Kidney capillary endothelial cell (primary cell): ENCODE data around the gene DNAI1.
"Not testable (repeated sequence)": the region's sequence is repeated elsewhere in the genome, so short reads cannot be mapped to it uniquely, and the experiment has no call there.

ENCODE experiments used
- DNase-seq: peaks from one replicate; pipeline ENCODE4 v3.0.0-alpha.2; 2018; ENCODE audit warnings: low spot score

Gene DNAI1

GRCh38 chr9:34451135-34451534, 7.5 kb upstream of the DNAI1 start:
- no peak for DNase-seq

GRCh38 chr9:34451545-34451944, 7.1 kb upstream of the DNAI1 start:
- DNase-seq, result no peak

DNA sequence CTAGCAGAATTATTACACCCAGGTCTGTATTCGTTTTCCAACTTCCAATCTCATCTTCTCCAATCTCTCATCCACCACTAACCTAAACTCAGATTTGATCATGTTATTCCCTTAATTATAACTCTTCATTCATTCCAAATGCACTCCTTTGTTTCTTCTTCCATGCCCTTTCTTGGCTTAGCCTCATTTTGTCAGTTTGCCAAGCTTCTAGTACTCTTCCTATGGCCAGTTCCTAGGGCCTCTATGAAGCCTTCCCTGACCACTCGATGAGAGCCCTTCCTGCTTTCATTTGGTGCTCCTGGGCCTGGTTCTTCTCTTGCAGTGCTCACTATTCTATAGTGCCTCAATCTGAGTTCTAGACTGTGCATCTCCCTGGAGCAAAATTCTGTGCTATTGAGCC, 6.0 kb upstream of the DNAI1 start:
- no peak for DNase-seq

DNA sequence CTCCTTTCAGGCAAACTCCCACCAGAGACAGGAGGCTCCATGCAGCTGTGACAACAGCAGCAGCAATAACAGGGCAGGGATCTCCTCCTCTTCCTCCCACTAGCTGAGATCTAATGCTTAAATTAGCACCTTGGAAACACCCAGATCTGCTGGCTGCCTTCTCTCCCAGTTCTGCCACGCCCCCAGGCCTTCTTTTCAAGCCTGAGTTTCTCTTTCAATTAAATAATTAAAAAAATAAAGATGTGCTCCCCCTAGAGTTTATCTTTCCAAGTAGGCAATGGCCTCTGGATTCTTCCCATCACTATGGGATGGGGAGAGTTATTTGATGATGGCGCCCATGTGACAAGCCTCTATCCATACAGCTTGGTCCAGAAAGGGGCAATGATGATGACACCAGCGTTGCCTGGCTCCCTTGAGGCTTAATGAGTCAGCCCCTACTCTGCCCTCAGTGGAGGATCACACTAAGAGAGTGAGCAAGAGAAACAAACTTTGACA, 4.0 kb upstream of the DNAI1 start:
- peak; percentile 53 for DNase-seq

- DNase-seq, result no peak
These were observed 2.5 kb upstream of the DNAI1 start for GRCh38 chr9:34456151-34456550.

DNA sequence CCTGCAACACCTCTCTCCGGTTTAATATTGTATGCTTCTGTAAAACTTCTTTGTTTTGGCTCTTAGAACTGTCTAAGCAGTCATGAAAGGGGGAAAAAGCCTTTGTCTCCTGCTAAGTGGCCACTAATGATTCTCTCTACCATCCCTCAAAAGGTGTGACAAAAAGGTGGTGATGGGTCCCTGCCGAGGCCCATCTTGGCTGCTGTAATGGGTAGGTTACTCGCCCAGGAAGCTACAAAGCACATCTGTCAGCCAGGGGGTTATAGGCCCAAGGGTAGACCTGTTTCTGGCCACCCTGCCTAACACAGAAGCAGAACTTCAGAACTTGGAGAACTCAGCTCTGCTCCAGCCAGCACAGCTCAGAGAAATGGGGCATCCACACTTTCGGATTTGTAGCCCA, 1.9 kb upstream of the DNAI1 start:
- no peak for DNase-seq

DNA sequence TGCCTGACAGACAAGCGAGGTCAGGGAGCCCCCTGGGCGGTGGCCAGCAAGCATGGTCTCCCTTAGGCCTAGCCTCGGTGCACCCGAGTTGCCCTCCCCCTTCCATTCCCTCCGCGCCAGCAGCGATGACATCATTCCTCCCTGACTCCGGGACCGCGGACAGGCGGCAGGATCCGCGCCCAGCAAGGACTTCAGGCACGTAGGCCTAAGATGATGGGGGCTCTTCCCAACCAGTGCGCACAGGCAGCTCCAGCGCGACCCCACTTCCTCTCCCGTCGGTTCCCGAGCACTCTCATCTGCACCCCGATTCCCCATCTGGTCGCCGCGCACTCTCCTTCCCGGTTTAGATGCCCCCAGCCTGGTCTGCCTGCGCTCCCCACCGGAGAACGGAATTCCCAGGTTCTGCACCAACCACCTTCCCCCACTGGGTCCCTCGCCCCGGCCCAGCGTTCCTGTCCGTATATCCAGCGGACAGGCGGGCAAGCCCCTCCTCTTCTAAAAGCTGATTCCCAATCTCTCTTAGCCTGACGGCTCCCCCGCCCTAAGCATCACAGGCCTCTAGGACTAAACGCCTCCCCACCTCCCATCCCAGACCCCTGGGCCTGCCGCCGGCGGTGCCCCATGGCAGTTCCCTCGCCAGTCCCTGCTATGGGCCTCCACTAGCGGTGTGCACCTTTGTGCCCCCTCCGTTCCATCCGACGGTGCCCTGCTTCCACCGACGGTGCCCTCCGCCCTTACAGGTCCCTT, 1.2 kb upstream of the DNAI1 start:
- peak; percentile 58 for DNase-seq

- no peak for DNase-seq
These were observed 345 bp downstream of the DNAI1 start for GRCh38 chr9:34458959-34459340.

DNA sequence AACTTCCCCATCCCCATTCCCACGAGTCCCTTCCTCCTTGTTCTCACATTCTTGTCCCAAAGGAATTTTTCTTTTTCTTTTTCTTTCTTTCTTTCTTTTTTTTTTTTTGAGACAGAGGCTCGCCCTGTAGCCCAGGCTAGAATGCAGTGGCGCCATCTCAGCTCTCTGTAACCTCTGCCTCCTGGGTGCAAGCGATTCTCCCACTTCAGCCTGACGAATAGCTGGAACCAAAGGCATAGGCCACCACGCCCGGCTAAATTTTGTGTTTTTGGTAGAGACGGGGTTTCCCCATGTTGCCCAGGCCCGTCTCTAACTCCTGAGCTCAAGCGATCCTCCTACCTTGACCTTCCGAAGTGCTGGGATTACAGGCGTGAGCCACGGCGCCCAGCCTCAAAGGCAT, 751 bp downstream of the DNAI1 start:
- DNase-seq, result no peak

DNA sequence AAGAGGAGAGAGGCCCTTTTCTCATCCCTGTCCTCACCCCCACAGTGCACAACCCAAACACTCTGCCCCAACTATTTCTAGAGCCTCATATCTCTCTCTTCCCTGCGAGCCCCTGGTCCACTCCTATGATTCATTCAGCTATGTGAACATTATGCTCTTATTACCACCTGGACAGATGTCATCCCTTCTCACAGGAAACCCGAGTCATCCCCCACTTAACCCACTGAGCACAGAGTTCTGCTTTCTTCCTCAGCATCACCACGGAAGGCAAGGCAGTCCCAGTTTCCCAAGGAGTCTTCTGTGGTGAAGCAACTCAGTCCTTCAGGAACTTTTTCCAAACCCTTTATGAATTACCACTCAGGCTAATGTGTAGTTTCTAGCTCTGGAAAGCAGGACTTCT, 1.3 kb downstream of the DNAI1 start:
- DNase-seq, result peak; percentile 39

- no peak for DNase-seq
These were observed 4.7 kb downstream of the DNAI1 start for GRCh38 chr9:34463098-34463900.

DNA sequence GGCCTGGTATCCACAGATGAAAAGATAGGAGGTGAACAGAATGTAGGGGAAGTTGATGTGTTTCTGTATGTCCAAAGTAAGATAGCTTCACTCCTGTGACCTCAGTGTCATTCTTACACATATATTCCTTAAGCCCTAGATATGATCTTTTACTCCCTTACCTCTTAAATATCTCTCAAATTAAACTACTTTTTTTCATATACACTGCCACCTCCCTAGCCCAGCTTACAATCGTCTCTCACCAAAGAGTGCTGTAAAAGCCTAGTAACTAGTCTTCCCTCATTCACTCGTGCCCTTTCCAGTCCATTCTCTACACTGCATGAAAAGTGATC, 5.3 kb downstream of the DNAI1 start:
- no peak for DNase-seq

- no peak for DNase-seq
These were observed 6.0 kb downstream of the DNAI1 start for GRCh38 chr9:34464571-34464970.

- no peak for DNase-seq
These were observed 6.9 kb downstream of the DNAI1 start for GRCh38 chr9:34465468-34465867.

- DNase-seq, result no peak
These were observed 16.5 kb downstream of the DNAI1 start for GRCh38 chr9:34475097-34475496.

DNA sequence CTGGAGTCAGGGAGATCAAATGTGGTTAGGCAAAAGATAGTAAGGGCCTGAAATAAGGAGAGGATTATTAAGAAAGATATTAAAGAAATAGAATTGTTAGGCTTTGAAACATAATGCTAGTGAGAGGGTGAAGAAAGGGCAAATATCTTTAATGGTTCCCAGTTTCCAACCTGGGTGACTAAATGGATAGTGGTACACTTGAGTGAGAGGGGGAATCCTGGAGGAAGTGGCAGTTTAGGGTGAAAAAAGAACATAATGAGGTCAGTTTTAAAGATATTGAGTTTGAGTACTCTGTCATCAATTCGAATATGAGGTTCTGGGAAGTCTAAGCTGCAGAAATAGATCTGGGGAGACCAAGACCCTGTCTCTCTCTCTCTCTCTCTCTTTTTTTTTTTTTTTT, 18.9 kb downstream of the DNAI1 start:
- no peak for DNase-seq

GRCh38 chr9:34479431-34479866, 20.8 kb downstream of the DNAI1 start:
- DNase-seq, result no peak

GRCh38 chr9:34481620-34482019, 23.0 kb downstream of the DNAI1 start:
- DNase-seq, result not testable (repeated sequence)

- DNase-seq, result not testable (repeated sequence)
These were observed 24.1 kb downstream of the DNAI1 start for GRCh38 chr9:34482746-34483145.

GRCh38 chr9:34484678-34485077, 26.1 kb downstream of the DNAI1 start:
- DNase-seq, result no peak

DNA sequence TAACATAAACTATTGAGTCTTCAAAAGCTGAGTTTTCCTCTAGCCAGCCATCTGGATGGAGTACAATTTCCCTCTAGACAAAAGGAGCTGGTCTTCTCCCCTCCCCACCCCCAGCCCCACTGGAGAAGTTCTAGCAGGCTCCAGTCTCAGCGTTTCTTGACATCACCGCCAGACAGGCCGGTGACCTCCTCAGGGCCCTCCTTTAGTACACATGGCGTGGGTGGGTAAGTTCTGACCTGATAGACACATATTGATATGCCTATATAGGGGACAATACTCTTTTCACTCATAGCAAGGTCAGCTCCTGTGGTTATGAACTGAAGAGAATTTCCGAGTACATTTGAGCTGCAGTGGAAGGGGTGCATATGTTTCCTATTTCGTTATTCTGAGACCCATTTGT, 27.2 kb downstream of the DNAI1 start:
- no peak for DNase-seq

- DNase-seq, result no peak
These were observed 28.0 kb downstream of the DNAI1 start for GRCh38 chr9:34486572-34486971.

GRCh38 chr9:34490360-34490759, 31.8 kb downstream of the DNAI1 start:
- DNase-seq, result no peak

- no peak for DNase-seq
These were observed 32.2 kb downstream of the DNAI1 start for GRCh38 chr9:34490760-34491159.
